Ureter (tissue), 1 donor: ENCODE data around the gene ATP1A1. TPM values are rescaled to one million over a fixed set of nuclear protein-coding genes. Genes with fewer than 3 reads are reported as not detected.

Source experiments
- DNase-seq: peaks from one replicate; pipeline ENCODE4 v3.0.0-alpha.2; 2020; ENCODE audit warnings: low spot score
- total RNA-seq: library from RNA; stranded (reverse); gene quantifications from one replicate; pipeline ENCODE4 v1.2.4, GENCODE V29; 2023
- donor health status: DM: yes; HTN: yes; CAD: no.

ATP1A1 gene
- total RNA-seq, 1 donor from 2014 or later = 322 TPM

DNA sequence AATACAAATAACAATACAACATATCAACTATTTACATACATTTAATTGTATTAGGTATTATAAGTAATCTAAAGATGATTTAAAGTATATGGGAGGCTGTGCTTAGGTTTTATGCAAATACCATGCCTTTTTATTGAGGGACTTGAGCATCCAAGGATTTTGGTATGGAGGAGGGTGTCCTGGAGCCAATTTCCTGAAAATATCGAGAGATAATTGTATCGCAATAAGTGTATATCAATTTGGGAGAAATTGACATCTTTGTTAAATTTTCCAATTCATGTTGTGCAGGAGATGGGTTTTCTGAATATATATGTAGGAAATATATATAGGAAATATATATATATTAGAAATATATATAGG, 63.5 kb downstream of the ATP1A1 start:
- DNase-seq = no peak

DNA sequence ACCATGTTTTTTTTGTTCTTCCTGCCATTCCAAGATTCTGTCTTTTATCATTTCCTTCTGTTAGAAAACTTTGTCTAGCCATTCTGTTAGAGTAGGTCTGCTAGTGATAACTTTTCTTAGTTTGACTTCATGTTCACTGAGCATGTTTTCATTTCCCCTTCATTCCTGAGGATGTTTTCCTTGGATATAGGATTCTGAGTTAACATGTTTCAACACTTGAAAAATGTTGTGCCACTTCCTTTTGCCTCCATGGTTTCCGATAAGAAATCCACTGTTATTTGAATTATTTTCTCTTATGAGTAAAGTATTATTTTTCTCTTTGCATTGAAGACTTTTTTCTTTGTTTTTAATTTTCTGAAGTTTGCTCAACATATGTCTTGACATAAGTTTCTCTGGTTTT, 66.7 kb downstream of the ATP1A1 start:
- DNase-seq = no peak

DNA sequence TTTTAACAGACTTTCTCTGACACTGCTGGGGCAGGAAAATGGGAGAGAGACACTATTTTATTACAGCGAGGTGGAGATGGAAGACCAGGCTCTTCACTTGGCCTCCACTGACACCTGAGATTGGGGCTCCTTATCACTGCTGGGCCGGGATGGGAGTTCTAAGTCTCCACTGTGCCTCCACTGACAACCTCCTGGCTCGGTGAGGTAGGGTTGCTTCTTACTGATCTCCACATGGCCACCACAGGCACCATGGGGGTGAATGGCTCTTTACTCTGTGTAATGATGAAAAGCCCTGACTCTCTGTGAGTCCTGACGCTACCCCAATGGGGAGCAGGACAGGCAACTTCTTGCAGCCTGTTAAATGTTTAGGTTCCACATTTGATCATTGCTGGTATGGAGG, 67.7 kb downstream of the ATP1A1 start:
- no peak for DNase-seq

DNA sequence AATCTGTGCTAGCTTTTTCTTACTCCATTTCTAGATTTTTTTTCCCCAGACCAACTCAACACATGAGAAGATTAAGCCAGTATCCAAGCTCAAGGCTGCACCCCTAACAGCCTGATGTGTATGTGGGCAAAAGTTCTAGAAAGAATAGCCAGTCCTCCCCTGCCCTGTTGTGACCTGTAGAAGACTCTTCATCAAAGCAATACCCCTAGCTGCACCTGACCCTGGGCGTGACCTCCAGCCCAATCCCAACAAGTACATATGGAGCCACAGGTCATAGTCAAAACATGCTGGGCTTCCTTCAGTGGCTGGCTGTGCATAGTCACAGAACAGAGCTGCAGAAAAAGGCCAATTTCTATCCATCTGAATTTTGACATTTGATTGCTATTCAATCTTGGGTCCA, 72.5 kb downstream of the ATP1A1 start:
- no peak for DNase-seq

DNA sequence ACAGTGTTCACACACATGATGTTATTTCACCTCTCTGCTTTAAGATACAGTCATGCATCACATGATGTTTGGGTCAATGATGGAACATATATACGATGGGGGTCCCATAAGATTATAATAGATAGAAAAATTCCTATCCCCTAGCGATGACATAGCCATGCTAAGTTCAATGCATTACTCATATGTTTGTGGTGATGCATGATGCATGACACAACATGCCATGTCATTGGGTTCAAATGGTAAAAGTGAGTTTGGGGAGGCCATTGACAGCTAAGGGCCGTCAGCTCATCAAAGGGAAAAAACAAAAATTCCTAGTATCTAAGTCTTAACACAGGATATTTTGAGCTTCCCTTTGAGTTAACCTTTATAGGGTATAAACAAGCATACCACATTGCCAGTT, 73.6 kb downstream of the ATP1A1 start:
- DNase-seq = no peak

DNA sequence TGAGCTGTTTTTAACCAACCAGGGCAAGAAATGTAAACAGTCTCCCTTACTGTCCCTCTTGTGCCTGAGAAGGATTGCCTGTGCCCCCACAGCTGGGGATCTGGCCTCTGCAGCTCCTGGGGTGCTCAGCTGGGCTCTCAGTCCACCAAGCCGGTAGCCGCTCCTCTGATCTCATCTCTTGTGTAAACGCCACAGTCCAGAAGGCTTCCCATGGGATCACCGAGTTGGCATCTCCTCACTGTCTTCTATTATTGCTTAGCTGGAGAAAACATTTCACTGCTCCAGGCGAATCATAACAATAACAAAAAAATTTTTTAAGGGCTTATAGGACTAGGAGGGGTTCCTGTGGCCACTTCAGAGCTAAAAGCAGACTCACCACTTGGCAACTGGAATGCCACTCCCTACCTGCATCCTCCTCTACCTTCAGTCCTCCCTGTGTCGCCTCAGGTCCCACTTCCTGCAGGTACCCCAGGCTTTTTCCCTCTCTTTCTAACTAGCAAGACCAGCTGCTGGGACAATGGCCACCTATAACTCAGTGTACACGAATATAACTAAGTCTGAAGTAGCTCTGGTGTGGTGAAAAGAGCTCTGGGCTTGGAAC, 75.8 kb downstream of the ATP1A1 start:
- no peak for DNase-seq

DNA sequence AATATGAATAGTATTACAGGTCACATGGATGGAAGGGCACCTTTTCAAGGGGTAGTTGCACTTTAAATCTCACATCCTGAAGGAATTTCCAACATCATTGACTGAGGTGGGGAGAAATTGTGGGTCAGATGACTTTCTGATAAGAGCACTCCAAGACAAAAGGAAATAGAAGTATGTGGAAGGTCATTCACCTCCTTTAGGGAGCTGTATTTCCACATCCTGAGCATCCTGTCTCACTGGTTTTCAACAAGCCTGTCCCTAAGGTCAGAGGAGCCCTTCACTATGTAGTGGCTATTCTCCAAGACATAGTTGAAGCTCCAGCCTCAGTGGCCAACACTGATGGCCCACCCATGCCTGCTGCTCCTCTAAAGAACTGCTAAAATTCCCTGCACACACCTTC, 76.5 kb downstream of the ATP1A1 start:
- DNase-seq = no peak

DNA sequence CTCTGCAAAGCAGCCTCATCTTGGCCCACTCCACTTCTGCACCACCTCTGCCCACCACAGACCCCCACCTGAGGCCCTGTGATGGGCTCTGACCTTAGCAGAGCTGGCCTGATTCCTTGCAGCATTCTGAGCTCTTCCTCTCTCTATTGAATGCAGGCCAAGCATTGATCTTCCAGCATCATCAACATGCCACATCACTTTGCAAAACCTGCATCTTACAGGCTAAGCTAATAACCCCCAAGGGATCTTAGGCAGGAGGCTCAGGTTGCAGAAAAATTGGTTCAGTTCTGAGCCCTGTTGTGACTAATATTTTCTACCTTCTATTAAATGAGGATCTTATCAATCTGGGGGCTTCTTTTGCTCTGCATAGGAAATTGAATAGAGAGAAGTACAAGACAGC, 78.7 kb downstream of the ATP1A1 start:
- DNase-seq = no peak

DNA sequence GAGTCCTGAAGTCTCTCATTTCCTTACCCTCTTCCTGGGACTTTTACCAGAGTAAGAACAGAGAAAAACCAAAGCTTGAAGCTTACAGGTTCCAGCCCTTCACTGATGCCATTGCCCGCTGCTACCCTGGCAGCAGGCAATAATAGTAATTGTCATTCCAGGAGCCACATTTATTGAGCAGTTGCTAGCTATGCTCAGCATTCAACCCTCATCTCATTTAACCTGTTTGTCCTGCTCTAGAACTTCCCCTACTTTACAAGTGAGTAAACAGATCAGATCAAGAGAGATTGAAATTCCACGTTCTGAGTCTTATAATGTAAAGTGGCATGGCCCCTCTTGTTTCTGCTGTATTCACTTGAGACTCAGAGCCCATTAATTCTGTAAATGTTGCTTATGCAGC, 80.4 kb downstream of the ATP1A1 start:
- no peak for DNase-seq

DNA sequence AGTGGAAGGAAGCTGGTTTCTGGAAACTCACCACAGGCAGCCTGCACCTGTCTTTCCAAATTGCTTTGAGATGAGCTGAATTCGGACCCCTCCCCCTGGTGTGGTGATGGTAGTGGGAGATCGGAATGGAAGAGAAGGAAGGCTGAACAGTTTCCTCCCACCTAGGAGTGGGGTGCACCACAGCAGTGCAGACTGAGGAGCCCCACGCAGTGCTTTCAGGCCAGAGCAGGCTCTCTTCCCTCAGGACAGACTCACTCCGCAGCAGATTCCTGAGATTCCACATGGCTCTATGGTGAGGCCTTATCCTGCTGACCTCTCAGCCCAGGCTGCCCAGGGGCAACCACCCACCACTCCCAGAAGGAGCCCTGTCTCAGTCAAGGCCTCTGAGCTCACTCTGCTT, 80.9 kb downstream of the ATP1A1 start:
- no peak for DNase-seq

Other genes with a start within 250 kb of the ATP1A1 start
- gene CD58, start 197.8 kb downstream of the ATP1A1 start, total RNA-seq = 24.5 TPM